WTC11 (cell line): ENCODE measurements around the gene TMIE. TPM values are rescaled to one million over a fixed set of nuclear protein-coding genes. Genes with fewer than 3 reads are reported as not detected.

ENCODE experiments used
- ATAC-seq: fragments of 200-7000 bp; cut with Tn5 transposase; 2 replicates; pipeline ENCODE4 v1.10.0; 2021; ENCODE audit warnings: mild to moderate bottlenecking, moderate library complexity
- CTCF ChIA-PET: fragments of 300-600 bp; sonication (Branson Sonifier 250); formaldehyde crosslinking; loops from one replicate; lab custom pipeline; 2021; ENCODE audit warnings: antibody characterized with exemption; lab: Charles Lee
- POLR2A ChIA-PET: fragments of 350-600 bp; sonication (Branson Sonifier 250); formaldehyde crosslinking; loops from one replicate; lab custom pipeline; 2021; ENCODE audit warnings: antibody characterized with exemption; lab: Charles Lee
- DNase-seq: peaks from one replicate; pipeline ENCODE4 v3.0.0; 2021; ENCODE audit warnings: low spot score
- H3K27ac Mint-ChIP-seq: 2 replicates; pipeline ENCODE4 v1.8.0; 2021; ENCODE audit warnings: mixed read lengths
- H3K27me3 Mint-ChIP-seq: 2 replicates; pipeline ENCODE4 v1.8.0; 2021; ENCODE audit warnings: low read depth, mild to moderate bottlenecking, moderate library complexity, mixed read lengths
- H3K36me3 Mint-ChIP-seq: 2 replicates; pipeline ENCODE4 v1.8.0; 2021; ENCODE audit warnings: mixed read lengths
- H3K4me1 Mint-ChIP-seq: 2 replicates; pipeline ENCODE4 v1.8.0; 2022; ENCODE audit warnings: mixed read lengths
- H3K4me3 Mint-ChIP-seq: 2 replicates; pipeline ENCODE4 v1.8.0; 2021; ENCODE audit warnings: mild to moderate bottlenecking, moderate library complexity, mixed read lengths
- H3K9me3 Mint-ChIP-seq: 2 replicates; pipeline ENCODE4 v1.8.0; 2021; ENCODE audit warnings: mixed read lengths
- AFF4 ChIP-seq: sonication (generic); formaldehyde crosslinking; IDR thresholded peaks from 2 replicates; pipeline ENCODE4 v1.8.1; 2023; ENCODE audit warnings: mild to moderate bottlenecking, missing genetic modification reagents, borderline replicate concordance
- ATF2 ChIP-seq: sonication (generic); formaldehyde crosslinking; IDR thresholded peaks from 2 replicates; pipeline ENCODE4 v1.8.1; 2022; ENCODE audit warnings: low read depth, missing genetic modification reagents, borderline replicate concordance
- CBFB ChIP-seq: sonication (generic); formaldehyde crosslinking; IDR thresholded peaks from 2 replicates; pipeline ENCODE4 v1.8.1; 2022; ENCODE audit warnings: mild to moderate bottlenecking, low read depth, missing genetic modification reagents
- E2F4 ChIP-seq: sonication (generic); formaldehyde crosslinking; IDR thresholded peaks from 2 replicates; pipeline ENCODE4 v1.8.1; 2022; ENCODE audit warnings: low read depth, mild to moderate bottlenecking, moderate library complexity, missing genetic modification reagents, borderline replicate concordance
- GRHL2 ChIP-seq: fragments of 250-450 bp; sonication (Bioruptor Pico); IDR thresholded peaks from 2 replicates; pipeline ENCODE4 v1.8.0; 2022; ENCODE audit warnings: mild to moderate bottlenecking, moderate library complexity; ENCODE audit not compliant: insufficient replicate concordance, severe bottlenecking
- GTF2I ChIP-seq: fragments of 250-450 bp; sonication (Bioruptor Pico); conservative IDR thresholded peaks from 2 replicates; pipeline ENCODE4 v1.4.0; 2021; ENCODE audit warnings: mild to moderate bottlenecking
- IRF1 ChIP-seq: sonication (generic); formaldehyde crosslinking; IDR thresholded peaks from 2 replicates; pipeline ENCODE4 v1.8.0; 2023; ENCODE audit warnings: missing genetic modification reagents
- JAZF1 ChIP-seq: fragments of 250-450 bp; sonication (Bioruptor Pico); IDR thresholded peaks from 2 replicates; pipeline ENCODE4 v1.9.0; 2021; ENCODE audit warnings: moderate library complexity, mild to moderate bottlenecking, inconsistent platforms
- MXD4 ChIP-seq: fragments of 250-450 bp; sonication (Bioruptor Pico); IDR thresholded peaks from 2 replicates; pipeline ENCODE4 v1.8.0; 2021; ENCODE audit warnings: mild to moderate bottlenecking, moderate library complexity, borderline replicate concordance
- NFYB ChIP-seq: sonication (generic); formaldehyde crosslinking; conservative IDR thresholded peaks from 2 replicates; pipeline ENCODE4 v1.8.0; 2022; ENCODE audit warnings: low read depth, missing genetic modification reagents
- NR3C1 ChIP-seq: sonication (generic); formaldehyde crosslinking; conservative IDR thresholded peaks from 2 replicates; pipeline ENCODE4 v1.8.1; 2023; ENCODE audit warnings: low read depth, mild to moderate bottlenecking, missing genetic modification reagents
- USF1 ChIP-seq: sonication (generic); formaldehyde crosslinking; IDR thresholded peaks from 2 replicates; pipeline ENCODE4 v1.8.0; 2022; ENCODE audit warnings: mild to moderate bottlenecking, missing genetic modification reagents
- ZBTB43 ChIP-seq: sonication (generic); formaldehyde crosslinking; IDR thresholded peaks from 2 replicates; pipeline ENCODE4 v1.8.1; 2023; ENCODE audit warnings: mild to moderate bottlenecking, missing genetic modification reagents
- ZMAT4 ChIP-seq: fragments of 250-450 bp; sonication (Bioruptor Pico); IDR thresholded peaks from 2 replicates; pipeline ENCODE4 v1.9.0; 2021; ENCODE audit warnings: mild to moderate bottlenecking
- ZNF232 ChIP-seq: sonication (generic); formaldehyde crosslinking; IDR thresholded peaks from 2 replicates; pipeline ENCODE4 v1.8.0; 2022; ENCODE audit warnings: mild to moderate bottlenecking, missing genetic modification reagents
- ZNF317 ChIP-seq: sonication (generic); formaldehyde crosslinking; IDR thresholded peaks from 2 replicates; pipeline ENCODE4 v1.8.1; 2023; ENCODE audit warnings: low read depth, mild to moderate bottlenecking, moderate library complexity, missing genetic modification reagents, borderline replicate concordance
- ZNF416 ChIP-seq: fragments of 250-450 bp; sonication (Bioruptor Pico); IDR thresholded peaks from 2 replicates; pipeline ENCODE4 v1.9.0; 2021; ENCODE audit warnings: mild to moderate bottlenecking, inconsistent platforms
- ZNF425 ChIP-seq: fragments of 250-450 bp; sonication (Bioruptor Pico); conservative IDR thresholded peaks from 2 replicates; pipeline ENCODE4 v1.9.0; 2021; ENCODE audit warnings: mild to moderate bottlenecking
- ZNF671 ChIP-seq: fragments of 250-450 bp; sonication (Bioruptor Pico); IDR thresholded peaks from 2 replicates; pipeline ENCODE4 v1.8.0; 2021; ENCODE audit warnings: mild to moderate bottlenecking
- total RNA-seq: library from RNA; stranded (reverse); gene quantifications from 3 replicates; pipeline ENCODE4 v1.2.3, GENCODE V29; 2021

The TMIE gene
- total RNA-seq, 1 experiment from 2014 or later = 0.57 TPM

GRCh38 chr3:46675843-46676567 is 25.2 kb upstream of the TMIE start:
- no peak overlapping the region for H3K4me3 Mint-ChIP-seq
- H3K4me1 Mint-ChIP-seq = no peaks in the 10 kb centered on the region
- H3K27ac Mint-ChIP-seq = no peak overlapping the region
- CTCF ChIA-PET = interaction anchor here (1.0 to 1.4 kb wide), 3 partner anchors 12 to 322 kb away, joined by 3 to 5 read pairs (median 4); no protein-coding TSS in a partner anchor
- DNase-seq (no peak), ATAC-seq (no peak)
- no peaks in the 10 kb centered on the region for H3K27me3 Mint-ChIP-seq
- no peak for TF ChIP-seq ZNF416 (CRISPR knock-in tag)
- no peak for TF ChIP-seq GRHL2 (CRISPR knock-in tag)
- no peak for TF ChIP-seq ATF2 (CRISPR knock-in tag)
- TF ChIP-seq IRF1 (CRISPR knock-in tag) = no peak
- no peak for TF ChIP-seq GTF2I (CRISPR knock-in tag)
- no peak for TF ChIP-seq ZMAT4 (CRISPR knock-in tag)
- no peak for TF ChIP-seq CBFB
- no peak for TF ChIP-seq USF1 (CRISPR knock-in tag)
- no peak for TF ChIP-seq NFYB (CRISPR knock-in tag)
- no peak for TF ChIP-seq JAZF1 (CRISPR knock-in tag)
- no peak for TF ChIP-seq ZNF671 (CRISPR knock-in tag)
- TF ChIP-seq MXD4 (CRISPR knock-in tag) = no peak
- TF ChIP-seq ZNF232 (CRISPR knock-in tag) = no peak
- TF ChIP-seq ZBTB43 (CRISPR knock-in tag) = no peak
- no peak for TF ChIP-seq ZNF425 (CRISPR knock-in tag)
- TF ChIP-seq AFF4 (CRISPR knock-in tag) = no peak
- TF ChIP-seq ZNF317 (CRISPR knock-in tag) = no peak
- no peak for TF ChIP-seq NR3C1 (CRISPR knock-in tag)
- TF ChIP-seq E2F4 (CRISPR knock-in tag) = no peak
- POLR2A ChIA-PET = no interaction called here
- peaks cover 3% of the 10 kb centered on the region for H3K36me3 Mint-ChIP-seq
- H3K9me3 Mint-ChIP-seq = peaks cover 4% of the 10 kb centered on the region
